HG03280 (cell line): ENCODE results near the gene BAZ2B.

Source experiments
- ATAC-seq: cut with Tn5 transposase; IDR thresholded peaks from one replicate; pipeline ENCODE4 v1.9.1; 2021; ENCODE audit warnings: mild to moderate bottlenecking, moderate library complexity; ENCODE audit not compliant: unreplicated experiment

The BAZ2B gene

GRCh38 chr2:159475793-159476192 is 140.6 kb downstream of the BAZ2B start:
- no peak for ATAC-seq

GRCh38 chr2:159471340-159471739 is 145.0 kb downstream of the BAZ2B start:
- no peak for ATAC-seq

- no peak for ATAC-seq
These were observed 148.1 kb downstream of the BAZ2B start for GRCh38 chr2:159468257-159468656.

GRCh38 chr2:159462961-159463360 is 153.4 kb downstream of the BAZ2B start:
- ATAC-seq = no peak

GRCh38 chr2:159462201-159462785 is 154.1 kb downstream of the BAZ2B start:
- no peak for ATAC-seq

- no peak for ATAC-seq
These were observed 155.3 kb downstream of the BAZ2B start for GRCh38 chr2:159461076-159461475.

- no peak for ATAC-seq
These were observed 156.1 kb downstream of the BAZ2B start for GRCh38 chr2:159460227-159460626.

- ATAC-seq = no peak
These were observed 157.1 kb downstream of the BAZ2B start for GRCh38 chr2:159459279-159459678.

GRCh38 chr2:159457589-159457988 is 158.8 kb downstream of the BAZ2B start:
- ATAC-seq = no peak

GRCh38 chr2:159456500-159457426 is 159.6 kb downstream of the BAZ2B start:
- no peak for ATAC-seq

- no peak for ATAC-seq
These were observed 160.9 kb downstream of the BAZ2B start for GRCh38 chr2:159455330-159455918.

- ATAC-seq = no peak
These were observed 162.2 kb downstream of the BAZ2B start for GRCh38 chr2:159454185-159454584.

GRCh38 chr2:159450180-159450579 is 166.2 kb downstream of the BAZ2B start:
- no peak for ATAC-seq

GRCh38 chr2:159449504-159450124 is 166.7 kb downstream of the BAZ2B start:
- ATAC-seq = no peak

GRCh38 chr2:159446817-159447216 is 169.5 kb downstream of the BAZ2B start:
- ATAC-seq = no peak

- ATAC-seq = no peak
These were observed 170.1 kb downstream of the BAZ2B start for GRCh38 chr2:159446201-159446600.

GRCh38 chr2:159445307-159445706 is 171.0 kb downstream of the BAZ2B start:
- no peak for ATAC-seq

GRCh38 chr2:159444754-159445153 is 171.6 kb downstream of the BAZ2B start:
- no peak for ATAC-seq

- no peak for ATAC-seq
These were observed 174.0 kb downstream of the BAZ2B start for GRCh38 chr2:159442159-159442852.

- no peak for ATAC-seq
These were observed 175.2 kb downstream of the BAZ2B start for GRCh38 chr2:159441182-159441581.

GRCh38 chr2:159439421-159439820 is 176.9 kb downstream of the BAZ2B start:
- no peak for ATAC-seq
